Mesenchymal stem cell (in vitro differentiated cells and primary cell): ENCODE measurements around the gene BPIFB6.

Source experiments
- DNase-seq: peaks from one replicate; pipeline ENCODE4 v3.0.0-alpha.2; 2013
- H2AFZ ChIP-seq: one replicate; pipeline ENCODE4 v1.6.1; 2013; ENCODE audit warnings: low read depth, mild to moderate bottlenecking, control low read depth, inconsistent platforms, low read length, moderate library complexity
- H2AK5ac ChIP-seq: 2 replicates; pipeline ENCODE4 v1.6.1; 2013; ENCODE audit warnings: low read length, moderate library complexity, mild to moderate bottlenecking, inconsistent platforms; ENCODE audit not compliant: severe bottlenecking
- H2BK120ac ChIP-seq: one replicate; pipeline ENCODE4 v1.6.1; 2013; ENCODE audit warnings: low read depth, mild to moderate bottlenecking, inconsistent platforms, low read length, moderate library complexity
- H2BK12ac ChIP-seq, 2 experiments: one replicate each; pipeline ENCODE4 v1.6.1; 2013; ENCODE audit warnings: inconsistent platforms in 2 of 2, low read length in 2 of 2, mild to moderate bottlenecking in 2 of 2, moderate library complexity in 2 of 2, control low read depth in 1 of 2
- H2BK15ac ChIP-seq: one replicate; pipeline ENCODE4 v1.6.1; 2013; ENCODE audit warnings: mild to moderate bottlenecking, low read depth, inconsistent platforms; ENCODE audit not compliant: poor library complexity, severe bottlenecking
- H2BK5ac ChIP-seq: 2 replicates; pipeline ENCODE4 v1.6.1; 2013; ENCODE audit warnings: low read depth, mild to moderate bottlenecking, low read length, control low read depth, inconsistent platforms; ENCODE audit not compliant: poor library complexity, severe bottlenecking
- H3K14ac ChIP-seq, 2 experiments: one replicate each; pipeline ENCODE4 v1.6.1; 2013; ENCODE audit warnings: inconsistent platforms in 2 of 2, low read length in 2 of 2, control low read depth in 1 of 2, mild to moderate bottlenecking in 1 of 2, moderate library complexity in 1 of 2
- H3K18ac ChIP-seq, 2 experiments: one replicate each; pipeline ENCODE4 v1.6.1; 2013; ENCODE audit warnings: inconsistent platforms in 2 of 2, low read length in 2 of 2, control low read depth in 1 of 2, low read depth in 1 of 2, mild to moderate bottlenecking in 1 of 2
- H3K23ac ChIP-seq, 2 experiments: one replicate each; pipeline ENCODE4 v1.6.1; 2013; ENCODE audit warnings: inconsistent platforms in 2 of 2, low read length in 2 of 2, mild to moderate bottlenecking in 2 of 2, moderate library complexity in 2 of 2, control low read depth in 1 of 2
- H3K27ac ChIP-seq: 2 replicates; pipeline ENCODE4 v1.5.1; 2013; ENCODE audit warnings: mild to moderate bottlenecking, moderate library complexity, low read length, control low read depth, inconsistent platforms; ENCODE audit not compliant: poor library complexity, severe bottlenecking
- H3K27me3 ChIP-seq, 2 experiments: 2 replicates each; pipeline versions ENCODE4 v1.6.1 to v1.7.0; 2013; ENCODE audit warnings: low read length in 2 of 2, mild to moderate bottlenecking in 2 of 2, moderate library complexity in 2 of 2, control low read depth in 1 of 2, inconsistent platforms in 1 of 2; ENCODE audit not compliant: control insufficient read depth in 1 of 2, insufficient read depth in 1 of 2
- H3K36me3 ChIP-seq, 2 experiments: 2 replicates each; pipeline versions ENCODE4 v1.6.1 to v1.7.0; 2013; ENCODE audit warnings: low read length in 2 of 2, control low read depth in 1 of 2, inconsistent platforms in 1 of 2, low read depth in 1 of 2, mild to moderate bottlenecking in 1 of 2; ENCODE audit not compliant: insufficient read depth in 2 of 2, control insufficient read depth in 1 of 2
- H3K4ac ChIP-seq, 2 experiments: one replicate each; pipeline ENCODE4 v1.6.1; 2013; ENCODE audit warnings: inconsistent platforms in 2 of 2, low read length in 2 of 2, mild to moderate bottlenecking in 2 of 2, moderate library complexity in 2 of 2, control low read depth in 1 of 2, low read depth in 1 of 2
- H3K4me1 ChIP-seq: 2 replicates; pipeline ENCODE4 v1.6.1; 2013; ENCODE audit warnings: low read depth, low read length, control low read depth; ENCODE audit not compliant: control insufficient read depth, insufficient read depth
- H3K4me2 ChIP-seq: 2 replicates; pipeline ENCODE4 v1.6.1; 2013; ENCODE audit warnings: low read length, mild to moderate bottlenecking, inconsistent platforms; ENCODE audit not compliant: poor library complexity, severe bottlenecking
- H3K4me3 ChIP-seq, 2 experiments: 2 replicates each; pipeline versions ENCODE4 v1.5.1 to v1.7.0; 2013; ENCODE audit warnings: low read length in 2 of 2, mild to moderate bottlenecking in 2 of 2, control low read depth in 1 of 2, low read depth in 1 of 2; ENCODE audit not compliant: insufficient read depth in 1 of 2
- H3K79me1 ChIP-seq: replicated peaks from 2 replicates; pipeline ENCODE4 v1.6.1; 2013; ENCODE audit warnings: mild to moderate bottlenecking, control low read depth, low read length, inconsistent platforms; ENCODE audit not compliant: poor library complexity, severe bottlenecking
- H3K9ac ChIP-seq: 2 replicates; pipeline ENCODE4 v1.7.0; 2013; ENCODE audit warnings: mild to moderate bottlenecking, low read length, moderate library complexity
- H3K9me3 ChIP-seq: 2 replicates; pipeline ENCODE4 v1.7.0; 2013; ENCODE audit warnings: mild to moderate bottlenecking, low read length; ENCODE audit not compliant: control insufficient read depth
- H4K8ac ChIP-seq: one replicate; pipeline ENCODE4 v1.6.1; 2013; ENCODE audit warnings: inconsistent platforms, mild to moderate bottlenecking, low read length, moderate library complexity
- H4K91ac ChIP-seq: one replicate; pipeline ENCODE4 v1.6.1; 2013; ENCODE audit warnings: mild to moderate bottlenecking, low read length, inconsistent platforms
- WGBS: methylation state at CpG from one replicate; pipeline ENCODE4 v1.1.7; 2013; ENCODE audit warnings: mixed read lengths; 5-methylcytosine and 5-hydroxymethylcytosine counted together

Gene BPIFB6

DNA sequence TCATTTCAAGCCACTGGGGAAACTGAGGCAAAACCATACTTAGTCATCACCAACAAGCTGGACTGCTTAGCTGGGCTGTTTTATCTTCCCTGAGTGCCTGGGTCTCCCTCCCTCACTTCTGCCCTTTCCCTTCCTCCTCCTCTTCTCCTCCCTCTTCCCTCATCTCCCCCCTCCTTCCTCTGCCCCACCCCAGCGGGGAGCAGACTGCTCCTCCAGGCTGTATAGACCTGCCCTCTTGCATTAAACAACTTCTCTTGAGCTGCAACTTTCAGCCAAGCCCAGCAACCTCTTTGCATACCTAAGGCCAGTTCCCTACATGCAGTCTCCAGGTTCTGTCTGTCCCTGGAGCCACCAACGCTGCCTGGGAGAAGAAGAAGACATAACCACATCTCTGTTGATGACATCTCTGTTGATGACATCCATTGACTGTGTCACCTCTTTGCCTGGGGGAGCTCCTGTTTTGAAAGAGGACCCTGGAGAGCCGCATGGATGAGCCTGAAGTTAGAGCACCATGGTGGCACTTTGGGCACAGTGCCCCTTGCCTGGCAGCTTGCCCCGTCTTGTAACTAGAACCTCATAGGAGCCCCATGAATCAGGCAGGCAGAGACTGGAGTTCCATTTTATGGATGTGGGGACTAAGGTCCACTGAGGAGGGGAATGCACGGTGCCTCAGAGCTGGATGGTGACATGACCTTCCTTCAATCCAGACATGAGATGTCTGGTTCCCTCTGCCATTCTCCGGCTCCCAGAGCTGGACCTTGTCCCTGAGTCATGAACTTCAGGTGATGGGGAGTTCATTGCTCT is 7.8 kb upstream of the BPIFB6 start:
- no peak for DNase-seq
- H3K27me3 ChIP-seq: peaks cover 9 to 45% of the 10 kb centered on the region in 2 experiments
- H3K18ac ChIP-seq: no peak overlapping the region
- no peaks in the 10 kb centered on the region for H3K79me1 ChIP-seq
- no peak overlapping the region for H2AK5ac ChIP-seq
- no peaks in the 10 kb centered on the region for H3K4me1 ChIP-seq
- H2BK5ac ChIP-seq: no peak overlapping the region
- 64% methylated on average over 6 of the region's 6 CpGs for WGBS
- no peak overlapping the region for H3K9ac ChIP-seq
- no peaks in the 10 kb centered on the region for H3K36me3 ChIP-seq
- no peak overlapping the region for H3K4ac ChIP-seq
- H2AFZ ChIP-seq: no peak overlapping the region
- H3K14ac ChIP-seq: no peak overlapping the region
- no peak overlapping the region for H2BK120ac ChIP-seq
- no peak overlapping the region for H3K4me2 ChIP-seq
- no peak overlapping the region for H4K91ac ChIP-seq
- no peak overlapping the region for H3K27ac ChIP-seq
- no peak overlapping the region for H2BK12ac ChIP-seq
- no peak overlapping the region for H4K8ac ChIP-seq
- no peak overlapping the region for H3K23ac ChIP-seq
- H3K4me3 ChIP-seq: no peak overlapping the region
- H3K9me3 ChIP-seq: peaks cover 6% of the 10 kb centered on the region
- no peak overlapping the region for H2BK15ac ChIP-seq

DNA sequence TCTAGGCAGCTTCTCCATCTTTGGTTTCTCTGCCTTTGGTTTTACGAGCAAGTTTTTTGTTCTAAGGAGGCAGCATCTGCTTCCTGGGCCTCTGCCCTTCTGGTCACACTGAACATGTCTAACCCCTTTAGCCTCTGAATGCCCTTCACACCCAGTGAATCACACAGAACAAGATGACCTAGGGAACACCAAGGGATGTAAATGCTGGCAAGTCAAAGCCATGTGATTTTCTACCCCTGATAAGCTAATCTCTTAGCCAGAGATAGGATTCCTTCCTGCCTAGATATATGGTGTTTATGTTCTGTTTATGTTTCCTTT is 7.2 kb upstream of the BPIFB6 start:
- 94% methylated on average over 1 of the region's 1 CpG for WGBS

DNA sequence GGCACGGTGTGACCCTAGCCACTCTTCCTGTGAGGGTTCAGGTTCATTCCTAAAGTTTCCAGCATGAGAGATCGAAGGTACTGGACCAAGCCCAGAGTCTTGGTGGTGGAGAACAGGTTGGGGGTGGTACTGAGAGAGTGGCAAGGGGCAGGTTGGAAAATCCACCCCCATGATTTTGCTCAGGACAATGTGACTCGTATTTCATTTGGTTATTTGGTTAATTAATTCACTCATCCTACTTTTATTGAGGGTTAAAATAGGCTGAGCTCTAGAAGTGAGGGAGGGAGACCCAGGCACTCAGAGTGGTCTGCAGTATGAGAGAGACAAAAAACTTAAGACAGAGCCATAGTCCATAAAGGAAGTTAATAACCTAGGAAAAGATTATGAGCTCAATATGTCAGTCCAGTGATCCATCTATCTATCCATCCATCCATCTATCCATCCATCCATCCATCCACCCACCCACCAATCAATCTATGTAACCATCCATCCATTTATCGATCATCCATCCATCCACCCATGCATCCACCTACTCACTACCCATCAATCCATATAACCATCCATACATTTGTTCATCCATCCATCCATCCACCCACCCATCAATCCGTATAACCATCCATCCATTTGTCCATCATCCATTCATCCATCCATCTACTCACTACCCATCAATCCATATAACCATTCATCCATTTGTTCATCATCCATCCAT is 6.7 kb upstream of the BPIFB6 start:
- H3K4me3 ChIP-seq: no peak overlapping the region
- no peaks in the 10 kb centered on the region for H3K36me3 ChIP-seq
- 58% methylated on average over 4 of the region's 5 CpGs for WGBS
- H3K23ac ChIP-seq: no peak overlapping the region
- H2BK120ac ChIP-seq: no peak overlapping the region
- H3K27me3 ChIP-seq: peaks cover 11 to 56% of the 10 kb centered on the region in 2 experiments
- no peak overlapping the region for H4K8ac ChIP-seq
- no peak overlapping the region for H4K91ac ChIP-seq
- H2BK5ac ChIP-seq: no peak overlapping the region
- H3K9me3 ChIP-seq: peaks cover 6% of the 10 kb centered on the region
- no peak overlapping the region for H3K18ac ChIP-seq
- H2BK15ac ChIP-seq: no peak overlapping the region
- no peak overlapping the region for H3K27ac ChIP-seq
- H3K4ac ChIP-seq: no peak overlapping the region
- no peaks in the 10 kb centered on the region for H3K4me1 ChIP-seq
- no peak overlapping the region for H2BK12ac ChIP-seq
- no peaks in the 10 kb centered on the region for H3K79me1 ChIP-seq
- no peak overlapping the region for H2AK5ac ChIP-seq
- H3K14ac ChIP-seq: no peak overlapping the region
- H3K4me2 ChIP-seq: no peak overlapping the region
- no peak overlapping the region for H2AFZ ChIP-seq
- no peak for DNase-seq
- no peak overlapping the region for H3K9ac ChIP-seq

More for the DNA sequence above, 7.2 kb upstream of the BPIFB6 start:
- no peak overlapping the region for H3K4ac ChIP-seq
- no peak overlapping the region for H3K4me3 ChIP-seq
- H3K27ac ChIP-seq: no peak overlapping the region
- no peaks in the 10 kb centered on the region for H3K79me1 ChIP-seq
- H3K36me3 ChIP-seq: no peaks in the 10 kb centered on the region
- no peaks in the 10 kb centered on the region for H3K4me1 ChIP-seq
- no peak overlapping the region for H2AK5ac ChIP-seq
- H3K9ac ChIP-seq: no peak overlapping the region
- H4K8ac ChIP-seq: no peak overlapping the region
- H2BK15ac ChIP-seq: no peak overlapping the region
- no peak overlapping the region for H4K91ac ChIP-seq
- no peak overlapping the region for H2AFZ ChIP-seq
- H2BK120ac ChIP-seq: no peak overlapping the region
- H2BK12ac ChIP-seq: no peak overlapping the region
- H3K9me3 ChIP-seq: peaks cover 6% of the 10 kb centered on the region
- no peak overlapping the region for H3K18ac ChIP-seq
- no peak for DNase-seq
- H3K23ac ChIP-seq: no peak overlapping the region
- no peak overlapping the region for H3K4me2 ChIP-seq
- no peak overlapping the region for H3K14ac ChIP-seq
- no peak overlapping the region for H2BK5ac ChIP-seq
- H3K27me3 ChIP-seq: peaks cover 11 to 50% of the 10 kb centered on the region in 2 experiments

DNA sequence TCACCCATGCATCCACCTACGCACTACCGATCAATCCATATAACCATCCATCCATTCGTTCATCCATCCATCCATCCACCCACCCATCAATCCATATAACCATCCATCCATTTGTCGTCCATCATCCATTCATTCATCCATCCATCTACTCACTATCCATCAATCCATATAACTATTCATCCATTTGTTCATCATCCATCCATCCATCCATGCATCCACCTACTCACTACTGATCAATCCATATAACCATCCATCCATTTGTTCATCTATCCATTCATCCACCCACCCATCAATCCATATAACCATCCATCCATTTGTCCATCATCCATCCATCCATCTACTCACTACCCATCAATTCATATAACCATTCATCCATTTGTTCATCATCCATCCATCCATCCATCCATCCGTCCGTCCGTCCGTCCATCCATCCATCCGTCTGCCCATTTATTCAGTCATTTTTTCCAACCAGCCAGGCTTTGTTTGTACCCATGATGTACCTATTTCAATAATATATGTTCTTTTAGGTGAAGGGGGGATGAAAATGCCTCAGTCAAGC is 6.1 kb upstream of the BPIFB6 start:
- no peak overlapping the region for H3K18ac ChIP-seq
- WGBS: 79% methylated on average over 8 of the region's 9 CpGs

More for the DNA sequence above, 6.1 kb upstream of the BPIFB6 start:
- Histone ChIP-seq H3K4me2 (no peak overlapping the region), H3K4me3 (no peak overlapping the region), H2AK5ac (no peak overlapping the region), H4K8ac (no peak overlapping the region), H2BK15ac (no peak overlapping the region), H3K14ac (no peak overlapping the region), H3K4me1 (no peaks in the 10 kb centered on the region), H3K9me3 (peaks cover 6% of the 10 kb centered on the region), H3K27ac (no peak overlapping the region), H2BK12ac (no peak overlapping the region), H3K79me1 (no peaks in the 10 kb centered on the region), H3K23ac (no peak overlapping the region), H3K36me3 (no peaks in the 10 kb centered on the region), H3K4ac (no peak overlapping the region), H4K91ac (no peak overlapping the region), H2AFZ (no peak overlapping the region), H3K27me3 (peaks cover 11 to 58% of the 10 kb centered on the region in 2 experiments), H2BK120ac (no peak overlapping the region), H3K9ac (no peak overlapping the region), H2BK5ac (no peak overlapping the region)
- DNase-seq: no peak
